GM18861 (cell line): Measurements from ENCODE around the gene UBR4.

Experiments
- ATAC-seq: cut with Tn5 transposase; IDR thresholded peaks from one replicate; pipeline ENCODE4 v1.9.1; 2021; ENCODE audit not compliant: unreplicated experiment

UBR4 gene

DNA sequence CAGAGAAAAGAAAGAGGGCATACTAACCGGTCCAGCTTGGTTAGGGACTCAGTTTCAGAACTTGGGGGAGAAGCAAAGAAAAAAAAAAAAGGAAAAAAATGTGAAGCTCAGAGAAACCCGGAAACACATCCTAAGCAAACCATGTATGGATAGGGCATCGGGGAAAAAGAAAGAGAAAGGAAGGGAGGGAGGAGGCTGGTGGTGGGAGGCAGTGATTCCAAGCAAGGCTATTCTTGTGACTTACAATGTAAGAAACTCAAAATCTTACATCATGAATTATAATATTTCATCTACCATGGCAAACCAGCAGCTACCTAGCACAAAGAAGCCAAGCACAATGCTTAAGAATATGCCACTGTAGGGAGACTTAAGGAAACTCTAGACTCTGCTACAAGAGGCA lies 60.3 kb downstream of the UBR4 start:
- no peak for ATAC-seq

DNA sequence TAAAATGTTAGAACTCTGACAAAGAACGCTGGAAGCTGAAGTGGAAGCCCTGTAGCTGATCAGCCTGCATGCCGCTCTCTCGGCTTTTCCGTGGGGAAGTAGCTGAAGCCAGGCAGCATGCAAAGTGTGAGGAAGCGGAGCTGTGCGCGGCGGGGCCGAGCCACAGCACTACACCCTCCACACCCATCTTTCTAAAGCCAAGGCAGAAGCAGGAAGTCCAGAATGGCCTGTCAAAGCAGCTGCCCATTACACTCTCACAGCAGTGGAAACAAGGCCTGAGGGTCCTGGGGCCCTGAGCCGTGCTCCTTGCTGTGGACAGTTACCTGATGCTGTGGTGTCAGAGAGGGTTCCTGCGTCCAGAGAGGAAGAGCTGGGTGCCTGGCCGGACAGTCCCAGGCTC lies 69.6 kb downstream of the UBR4 start:
- no peak for ATAC-seq

DNA sequence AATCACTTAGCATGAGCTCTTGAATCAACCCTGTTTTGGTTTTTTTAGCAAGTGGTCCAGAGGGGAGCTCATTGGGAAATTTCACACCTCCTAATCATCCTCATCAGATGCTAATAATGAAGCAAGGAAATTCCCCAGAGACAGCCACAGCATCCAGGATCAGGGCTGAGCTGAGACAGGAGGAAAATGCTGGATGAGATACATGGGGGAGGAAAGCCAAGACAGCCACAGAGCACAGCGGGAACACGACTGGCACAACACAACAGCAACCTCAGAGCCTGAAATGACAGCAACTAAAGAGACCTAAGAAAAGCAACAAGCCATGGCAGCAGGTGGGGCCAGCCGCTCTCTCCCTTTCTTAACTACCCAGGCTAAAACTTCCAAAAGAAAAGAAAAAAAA lies 70.4 kb downstream of the UBR4 start:
- ATAC-seq, result no peak

DNA sequence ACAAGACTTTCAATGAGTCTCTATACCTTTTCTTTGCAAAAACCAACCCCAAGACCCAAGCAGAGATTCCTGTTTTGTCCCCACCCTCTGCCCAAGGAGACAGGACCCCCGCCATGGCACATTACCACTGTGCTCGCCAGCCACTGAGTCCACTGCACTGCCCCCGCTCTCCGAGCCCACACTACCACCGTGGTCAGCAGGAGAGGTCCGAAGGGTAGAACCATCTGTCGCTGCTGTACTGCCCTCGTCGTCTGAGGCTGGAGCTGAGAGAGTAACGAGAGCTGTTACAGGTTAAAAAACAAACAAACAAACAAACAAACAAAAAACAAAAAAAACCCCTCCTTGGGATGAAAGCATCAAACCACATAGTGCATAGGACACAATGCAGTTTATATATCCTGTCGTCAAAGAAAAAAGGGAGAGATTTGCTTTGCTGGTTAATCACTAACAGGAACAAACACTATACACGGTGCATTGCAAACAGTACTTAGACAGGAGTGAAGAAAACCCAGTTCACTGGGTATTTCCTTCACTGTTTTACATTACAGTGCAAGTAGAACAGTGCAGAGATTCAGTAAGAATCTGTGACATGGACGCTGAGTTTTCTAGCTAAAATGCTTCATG lies 71.0 kb downstream of the UBR4 start:
- ATAC-seq, result no peak

DNA sequence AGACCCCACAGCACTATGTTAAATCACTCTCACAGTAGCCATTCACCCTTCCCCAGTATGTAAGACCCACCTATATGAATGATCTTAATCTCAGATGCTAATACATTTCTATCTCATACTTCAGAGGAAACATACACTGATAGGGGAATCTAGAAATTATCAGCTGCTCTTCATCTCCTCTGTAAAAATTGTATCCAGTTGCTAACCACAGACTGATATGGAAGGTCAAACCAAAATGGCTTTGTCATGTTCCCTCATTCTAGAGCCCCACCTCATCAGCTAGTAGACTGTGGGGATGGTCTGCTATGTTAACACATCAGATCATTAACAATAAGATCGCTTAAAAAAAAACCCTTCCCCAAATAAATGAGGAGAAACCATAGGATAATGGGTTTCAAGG lies 71.7 kb downstream of the UBR4 start:
- no peak for ATAC-seq

DNA sequence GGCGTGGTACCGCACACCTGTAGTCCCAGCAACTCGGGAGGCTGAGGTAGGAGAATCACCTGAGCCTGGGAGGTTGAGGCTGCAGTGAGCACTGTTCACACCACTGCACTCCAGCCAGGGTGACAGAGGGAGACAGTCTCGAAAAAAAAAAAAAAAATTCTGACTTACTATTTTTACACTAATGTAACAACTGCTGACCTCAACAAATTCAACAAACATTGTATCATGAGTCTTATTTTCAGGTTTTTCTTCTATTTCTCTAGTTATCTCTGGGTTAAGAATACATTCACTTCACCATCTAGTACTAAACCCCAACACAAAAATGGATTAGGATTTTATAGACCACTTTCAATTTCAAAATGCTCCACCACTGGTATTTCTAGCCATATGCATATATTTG lies 72.9 kb downstream of the UBR4 start:
- no peak for ATAC-seq

DNA sequence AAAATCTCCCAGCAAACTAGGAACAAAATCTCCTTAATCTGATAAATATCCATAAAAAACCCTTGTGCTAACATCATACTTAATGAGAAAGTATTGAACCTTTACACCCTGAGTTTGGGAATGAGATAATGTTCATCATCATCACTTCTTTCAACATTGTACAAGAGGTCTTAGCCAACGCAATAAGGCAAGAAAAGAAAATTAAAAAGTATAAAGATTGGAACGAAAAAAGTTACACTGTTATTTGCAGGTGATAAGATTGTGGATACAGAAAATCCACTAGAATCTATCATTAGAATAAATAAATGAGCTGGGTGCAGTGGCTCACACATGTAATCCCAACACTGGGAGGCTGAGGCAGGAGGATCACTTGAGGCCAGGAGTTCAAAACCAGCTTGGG lies 76.7 kb downstream of the UBR4 start:
- no peak for ATAC-seq

DNA sequence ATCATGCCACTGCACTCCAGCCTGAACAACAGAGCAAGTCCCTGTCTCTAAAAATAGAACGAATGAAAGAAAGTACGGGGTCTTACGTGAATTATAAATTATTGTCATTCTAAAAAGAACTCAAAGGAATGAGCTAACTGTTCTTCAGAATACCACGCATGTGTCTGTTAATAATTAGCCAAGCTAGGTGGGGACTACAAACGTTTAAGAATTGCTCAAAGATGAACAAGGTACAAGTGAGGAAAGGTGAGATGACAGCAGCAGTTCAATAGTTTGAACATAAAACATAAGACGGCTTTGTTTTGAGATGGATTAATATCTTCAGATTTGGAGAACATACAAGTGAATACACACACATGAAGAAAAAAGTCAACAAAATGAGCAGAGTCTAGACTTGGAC lies 79.6 kb downstream of the UBR4 start:
- ATAC-seq, result no peak

DNA sequence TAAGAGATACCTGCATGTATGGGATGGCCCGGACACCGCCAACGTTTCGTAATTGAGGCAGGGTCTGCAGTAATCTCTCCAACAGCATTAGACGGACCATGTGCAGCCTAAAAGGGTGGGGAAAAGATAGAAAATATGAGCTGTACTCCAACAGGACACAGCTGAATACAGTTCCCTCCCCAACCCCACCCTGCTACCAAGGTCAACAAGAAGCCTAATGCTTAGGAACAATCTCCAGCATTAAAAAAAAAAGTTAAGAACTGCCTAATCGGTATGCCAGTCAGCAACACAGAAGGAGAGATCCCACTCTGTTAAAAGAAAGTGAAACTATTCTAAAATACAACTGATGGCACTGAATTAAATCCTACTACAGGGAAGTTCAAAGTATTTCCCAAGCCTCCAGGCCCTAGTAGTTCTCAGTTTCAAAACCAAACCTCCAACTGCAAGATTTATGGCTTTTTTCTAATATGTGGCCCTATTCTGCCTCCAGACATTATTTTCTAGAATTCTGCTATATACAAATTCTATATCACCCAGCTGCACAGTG lies 81.0 kb downstream of the UBR4 start:
- ATAC-seq, result no peak

DNA sequence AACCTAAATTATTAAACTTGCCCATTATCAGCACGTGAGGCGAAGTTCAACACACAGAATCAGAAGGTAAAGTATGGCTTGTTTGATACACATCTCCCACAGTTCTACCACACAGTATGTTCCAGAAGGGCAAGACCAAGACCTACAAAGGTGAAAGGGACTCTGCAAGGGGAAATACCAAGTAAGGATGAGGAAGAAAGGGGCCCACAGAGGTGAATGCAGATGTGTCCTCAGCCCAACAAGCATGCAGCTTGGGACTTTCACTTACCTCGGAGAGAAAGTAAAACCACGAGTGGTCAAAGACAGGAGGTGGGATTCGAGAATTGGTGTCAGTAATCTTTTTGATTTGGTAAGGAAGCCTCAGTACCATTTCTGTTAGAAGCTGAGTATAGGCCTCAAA lies 85.8 kb downstream of the UBR4 start:
- ATAC-seq, result no peak

DNA sequence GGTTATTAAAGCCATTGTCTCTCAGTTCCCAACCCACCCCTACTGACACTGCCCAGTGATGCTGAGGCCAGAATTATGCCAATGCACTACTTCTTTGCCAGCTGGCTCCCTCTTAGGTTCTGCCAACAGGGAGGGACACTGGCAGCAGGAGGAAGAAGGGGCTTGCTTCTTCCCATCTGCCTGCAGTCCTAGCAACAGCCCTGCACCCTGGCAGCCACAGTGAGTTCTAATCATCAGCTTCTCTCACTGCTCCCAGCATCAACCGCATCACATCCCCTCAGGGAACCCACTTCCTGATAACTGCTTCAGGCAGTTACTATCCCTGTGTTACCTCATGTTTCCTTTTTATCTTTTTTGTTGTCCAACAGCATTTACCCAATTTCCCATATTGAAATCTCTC lies 86.2 kb downstream of the UBR4 start:
- ATAC-seq, result no peak

DNA sequence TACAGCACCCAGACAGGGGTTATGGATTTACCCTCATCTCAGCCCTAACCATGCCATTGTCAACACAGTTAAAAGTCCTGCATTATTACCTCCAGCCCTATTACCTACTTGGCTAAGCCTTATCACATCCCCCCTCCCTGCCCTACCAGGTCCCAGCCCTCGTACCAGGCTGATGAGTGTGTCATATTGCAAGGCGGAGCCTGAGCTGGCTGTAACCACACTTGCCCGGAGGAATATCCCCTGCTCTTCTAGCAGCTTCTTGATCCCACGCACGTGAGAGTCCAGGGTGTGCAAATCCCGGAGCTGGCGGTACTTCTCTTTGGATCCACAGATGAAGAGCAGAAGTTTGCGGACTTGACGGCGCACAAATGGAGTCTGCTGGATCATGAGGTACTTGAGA lies 87.4 kb downstream of the UBR4 start:
- ATAC-seq, result no peak

DNA sequence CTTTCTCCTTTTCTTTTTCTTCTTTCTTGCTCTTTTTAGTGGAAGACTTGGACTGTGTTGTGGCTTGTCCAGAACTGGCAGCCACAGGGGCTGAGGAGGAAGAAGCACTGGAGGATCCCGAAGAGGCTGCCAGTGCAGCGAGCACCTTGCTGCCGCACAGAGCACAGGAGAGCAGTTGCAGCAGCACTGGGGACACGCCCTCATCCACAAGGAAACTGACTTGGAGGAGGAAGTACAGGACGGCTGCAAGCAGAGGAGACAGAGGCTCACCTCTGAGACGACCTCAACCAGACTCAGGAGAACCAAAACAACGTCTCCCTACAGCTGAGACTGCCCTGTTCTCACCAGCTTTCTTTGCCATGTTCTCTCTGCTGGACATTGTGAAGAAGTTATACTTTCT lies 88.9 kb downstream of the UBR4 start:
- no peak for ATAC-seq

DNA sequence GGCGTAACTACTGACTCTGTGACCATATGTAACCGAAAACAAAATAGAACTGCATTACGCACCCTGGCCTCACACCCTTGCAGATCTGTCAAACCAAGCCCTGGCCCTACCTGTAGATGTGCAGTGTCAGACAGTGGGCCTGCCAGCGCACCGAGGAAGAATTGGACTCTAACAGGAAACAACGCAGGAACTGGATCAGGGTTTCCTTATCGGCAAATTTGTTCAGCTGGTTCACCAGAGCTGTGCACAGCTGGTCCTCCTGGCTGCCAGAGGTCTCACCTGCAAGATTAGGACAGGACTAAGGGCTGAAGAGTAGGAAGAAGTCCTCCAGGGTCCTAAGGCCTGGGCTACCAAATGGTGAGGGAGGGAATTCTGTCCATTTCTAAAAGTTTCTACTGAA lies 90.0 kb downstream of the UBR4 start:
- ATAC-seq, result no peak

DNA sequence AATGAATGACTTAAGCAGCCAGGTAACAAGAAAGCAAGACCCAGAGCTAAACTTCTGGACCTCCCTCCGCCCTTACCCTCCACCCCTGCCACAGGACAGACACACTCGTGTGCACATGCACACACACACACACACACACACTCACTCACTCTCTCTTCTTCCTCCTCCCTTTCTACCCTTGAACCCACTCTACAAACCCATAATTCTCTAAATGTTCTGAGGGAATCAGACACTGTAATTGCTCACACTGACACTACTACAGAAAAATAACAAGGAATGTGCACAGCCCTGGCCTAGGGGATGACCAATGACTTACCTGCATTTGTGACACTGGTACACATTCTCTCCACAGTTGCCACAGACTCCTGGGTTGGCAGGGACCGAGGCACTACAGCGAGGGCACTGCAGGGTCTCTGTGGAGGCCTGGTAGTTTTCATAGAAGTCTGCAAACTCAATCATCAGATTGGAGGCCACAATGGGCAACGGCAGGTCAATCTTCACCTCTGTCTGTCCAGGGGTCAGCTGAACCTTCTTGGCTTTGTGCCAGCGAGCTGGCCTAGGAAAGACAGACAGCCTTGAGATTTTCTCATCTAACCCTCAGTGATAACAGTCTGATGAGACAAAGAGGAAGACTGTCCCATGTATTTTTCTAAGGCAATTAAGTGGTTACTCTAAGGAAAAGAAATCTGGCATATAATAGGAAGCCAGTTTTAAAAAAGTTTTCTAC lies 94.8 kb downstream of the UBR4 start:
- no peak for ATAC-seq

DNA sequence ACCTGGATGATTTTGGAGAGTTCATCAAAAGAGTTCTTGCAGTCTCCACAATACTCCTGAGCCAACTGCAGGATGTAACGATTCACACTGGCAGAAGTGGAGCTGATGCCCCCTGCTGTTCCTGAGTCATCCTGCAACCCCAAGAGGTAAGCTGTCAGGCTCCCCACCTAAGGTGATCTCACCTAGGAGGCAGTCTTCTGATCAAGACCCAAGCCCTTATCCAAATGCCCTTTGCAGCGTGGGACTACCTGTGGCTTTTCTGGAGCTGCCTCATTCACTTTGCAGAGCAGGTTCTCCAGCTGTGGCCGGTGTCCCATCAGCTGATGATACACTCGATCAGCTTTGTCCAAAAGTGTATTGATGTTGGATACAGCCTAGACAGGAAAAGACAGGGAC lies 96.4 kb downstream of the UBR4 start:
- ATAC-seq, result no peak

DNA sequence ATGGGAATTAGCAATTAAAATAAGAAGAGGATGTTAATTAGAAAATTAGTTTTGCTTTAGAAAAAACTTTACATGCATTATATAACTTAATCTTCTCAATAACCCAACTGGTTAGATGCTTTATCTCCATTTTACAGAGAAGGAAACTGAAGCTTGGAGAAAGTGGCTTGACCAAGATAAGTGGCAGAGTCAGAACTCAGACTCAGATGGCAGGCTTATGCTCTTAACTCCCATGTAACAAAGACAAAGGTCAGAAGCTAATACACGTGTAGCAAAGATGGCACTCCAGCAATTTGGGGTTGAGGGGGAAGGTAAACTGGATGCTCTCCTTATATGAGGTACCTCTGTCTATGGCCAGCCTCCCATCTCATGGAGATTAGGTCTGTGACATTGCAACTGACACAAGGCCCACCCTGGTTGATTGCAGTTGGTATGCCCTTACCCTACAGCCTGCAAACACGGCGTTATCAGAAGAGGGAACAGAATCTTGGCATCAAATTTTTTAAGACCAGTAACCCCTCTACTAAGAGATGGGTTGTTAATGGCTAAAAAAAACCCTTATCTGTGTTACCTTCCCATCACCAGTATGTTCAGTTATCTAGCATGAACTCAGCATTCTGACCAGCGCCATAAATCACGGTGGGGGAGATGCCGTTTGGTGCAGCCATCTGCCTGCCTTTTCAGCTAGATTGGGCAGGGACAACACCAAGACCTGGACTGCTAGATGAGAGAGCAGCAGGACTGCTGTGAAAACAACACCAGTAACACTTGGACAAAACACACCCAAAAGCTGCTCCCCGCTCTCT lies 97.0 kb downstream of the UBR4 start:
- ATAC-seq, result no peak

DNA sequence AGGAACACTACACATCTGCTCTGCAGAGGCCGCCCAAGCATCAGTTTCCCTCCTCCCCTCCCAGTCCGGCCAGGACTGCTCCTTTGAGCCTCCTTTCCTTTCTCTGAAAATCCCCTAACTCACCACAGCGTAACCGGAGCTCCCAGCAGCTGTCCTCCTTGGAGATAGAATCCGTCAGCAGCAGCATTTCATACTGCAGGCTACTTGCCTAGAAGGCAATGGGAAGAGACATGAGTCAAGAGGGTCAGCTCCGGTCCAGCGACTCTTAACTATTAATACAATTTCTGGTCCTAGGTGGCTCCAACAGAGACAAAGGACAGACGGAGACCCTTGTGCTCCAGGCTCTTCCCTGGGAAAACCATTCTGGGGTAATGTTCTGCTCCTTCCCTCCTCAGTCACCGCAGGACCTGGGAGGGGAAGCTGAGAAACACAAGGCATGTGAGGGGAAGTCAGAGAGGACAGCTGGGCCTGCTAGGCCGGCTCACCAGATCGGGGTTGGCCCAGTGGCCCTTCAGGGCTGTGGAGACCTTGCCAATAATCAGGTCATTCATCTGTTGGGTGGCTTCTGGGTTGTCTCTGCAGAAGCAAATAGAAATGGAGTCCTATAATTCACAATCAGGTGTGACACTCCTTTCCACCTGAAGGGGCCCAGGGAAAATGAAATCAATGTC lies 99.7 kb downstream of the UBR4 start:
- no peak for ATAC-seq

DNA sequence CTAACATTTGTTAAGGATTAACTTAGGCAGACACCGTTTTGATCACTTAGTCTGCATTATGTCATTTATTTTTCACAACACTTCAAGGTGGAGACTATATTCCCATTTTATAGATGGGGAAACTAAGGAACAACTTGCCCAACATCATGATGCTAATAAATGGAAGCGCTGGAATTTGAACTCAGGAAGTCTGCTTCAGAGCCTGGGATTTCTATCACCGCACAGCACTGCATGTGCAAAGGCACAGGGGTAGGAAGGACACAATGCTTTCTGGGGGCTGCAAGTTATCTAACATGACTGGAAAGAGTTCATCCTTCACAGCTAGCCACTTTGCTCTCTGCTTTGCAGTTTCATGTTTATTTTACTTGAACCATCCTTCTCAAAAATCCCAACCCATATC lies 100.5 kb downstream of the UBR4 start:
- ATAC-seq, result no peak

DNA sequence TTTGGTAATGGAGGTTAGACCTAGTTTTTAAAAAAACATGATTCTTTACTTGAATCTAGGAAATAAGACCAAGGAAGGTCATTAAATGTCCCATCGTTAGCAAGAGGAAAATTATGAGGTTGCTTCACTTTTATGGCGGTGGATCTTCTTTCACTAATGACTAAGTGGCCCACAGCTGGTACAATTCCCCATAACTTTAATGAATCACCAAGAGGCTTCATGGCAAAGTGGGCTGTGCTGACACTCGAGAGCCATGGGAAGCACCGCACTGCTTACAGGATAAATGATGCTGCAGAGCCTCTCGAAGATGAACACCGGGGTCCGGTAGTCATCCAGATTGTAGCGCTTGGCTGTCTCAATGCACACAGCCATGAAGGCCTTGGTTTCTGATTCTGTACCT lies 108.8 kb downstream of the UBR4 start:
- ATAC-seq, result no peak

DNA sequence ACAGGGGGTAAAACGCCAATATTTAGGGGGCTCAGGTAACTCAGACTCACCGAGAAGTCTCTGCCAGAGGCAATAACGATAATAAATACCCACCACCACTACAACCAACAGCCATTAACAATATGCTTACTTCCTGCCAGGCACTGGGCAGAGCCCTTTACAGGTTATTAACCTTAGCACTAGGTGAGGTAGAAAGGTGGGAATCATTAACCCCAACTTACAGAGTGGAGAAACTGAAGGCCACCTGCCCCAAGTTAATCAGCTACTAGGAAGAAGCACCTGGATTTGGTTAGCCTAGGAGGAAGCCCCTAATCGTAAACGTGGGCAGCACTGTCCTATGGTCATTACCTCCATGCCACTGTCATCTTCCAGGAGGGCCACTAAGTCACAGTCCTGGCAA lies 110.0 kb downstream of the UBR4 start:
- no peak for ATAC-seq
